ENCODE measurements around the gene SAMMSON.

Gene SAMMSON

GRCh38 chr3:69999140-70000027 is at the start of gene SAMMSON:
SAMMSON (plus strand) TSS chr3:69999733.
- DNase-seq (ENCODE audit: low read depth) = no peak
- no peak within 1 kb of the TSS for H3K4me3 ChIP-seq (ENCODE audit: low read depth, low read length)
- TF ChIP-seq CTCF (IDR thresholded peaks at IDR 0.05; ENCODE audit: control insufficient read depth, extremely low read depth, insufficient read depth) = no peak

GRCh38 chr3:69951616-69952015 is 47.9 kb upstream of the SAMMSON start:
- TF ChIP-seq CTCF (IDR thresholded peaks at IDR 0.05; ENCODE audit: control insufficient read depth, extremely low read depth, insufficient read depth) = no peak
- no peak overlapping the region for H3K4me3 ChIP-seq (ENCODE audit: low read depth, low read length)
- DNase-seq (ENCODE audit: low read depth) = no peak

- H3K4me3 ChIP-seq (ENCODE audit: low read depth, low read length) = no peak overlapping the region
- TF ChIP-seq CTCF (IDR thresholded peaks at IDR 0.05; ENCODE audit: control insufficient read depth, extremely low read depth, insufficient read depth) = no peak
- no peak for DNase-seq (ENCODE audit: low read depth)
These were observed 40.0 kb upstream of the SAMMSON start for GRCh38 chr3:69959581-69959980.

- DNase-seq (ENCODE audit: low read depth) = no peak
- no peak for TF ChIP-seq CTCF (IDR thresholded peaks at IDR 0.05; ENCODE audit: control insufficient read depth, extremely low read depth, insufficient read depth)
- H3K4me3 ChIP-seq (ENCODE audit: low read depth, low read length) = no peak overlapping the region
These were observed 37.7 kb upstream of the SAMMSON start for GRCh38 chr3:69961706-69962439.

GRCh38 chr3:69963643-69964042 is 35.9 kb upstream of the SAMMSON start:
- TF ChIP-seq CTCF (IDR thresholded peaks at IDR 0.05; ENCODE audit: control insufficient read depth, extremely low read depth, insufficient read depth) = no peak
- DNase-seq (ENCODE audit: low read depth) = no peak
- no peak overlapping the region for H3K4me3 ChIP-seq (ENCODE audit: low read depth, low read length)

GRCh38 chr3:69967156-69967555 is 32.4 kb upstream of the SAMMSON start:
- no peak for DNase-seq (ENCODE audit: low read depth)
- no peak overlapping the region for H3K4me3 ChIP-seq (ENCODE audit: low read depth, low read length)
- TF ChIP-seq CTCF (IDR thresholded peaks at IDR 0.05; ENCODE audit: control insufficient read depth, extremely low read depth, insufficient read depth) = no peak
